HG03196 (cell line): ENCODE data around the gene B4GAT1.
"Not testable (repeated sequence)": the region's sequence is repeated elsewhere in the genome, so short reads cannot be mapped to it uniquely, and the experiment has no call there.

ENCODE experiments used
- ATAC-seq: cut with Tn5 transposase; IDR thresholded peaks from one replicate; pipeline ENCODE4 v1.9.1; 2021; ENCODE audit not compliant: unreplicated experiment

The B4GAT1 gene

GRCh38 chr11:66311965-66312548, 35.4 kb downstream of the B4GAT1 start:
- ATAC-seq = peak; percentile 70

- no peak for ATAC-seq
These were observed 35.9 kb downstream of the B4GAT1 start for GRCh38 chr11:66311470-66311964.

GRCh38 chr11:66310803-66311440, 36.5 kb downstream of the B4GAT1 start:
- ATAC-seq = not testable (repeated sequence)

- ATAC-seq = no peak
These were observed 37.1 kb downstream of the B4GAT1 start for GRCh38 chr11:66310324-66310723.

- no peak for ATAC-seq
These were observed 38.0 kb downstream of the B4GAT1 start for GRCh38 chr11:66309475-66309874.

GRCh38 chr11:66302656-66303055, 44.8 kb downstream of the B4GAT1 start:
- no peak for ATAC-seq

GRCh38 chr11:66299186-66299585, 48.2 kb downstream of the B4GAT1 start:
- ATAC-seq = no peak

- no peak for ATAC-seq
These were observed 49.8 kb downstream of the B4GAT1 start for GRCh38 chr11:66297610-66298009.
